ENCODE results near the gene SLC22A6.

SLC22A6 gene

DNA sequence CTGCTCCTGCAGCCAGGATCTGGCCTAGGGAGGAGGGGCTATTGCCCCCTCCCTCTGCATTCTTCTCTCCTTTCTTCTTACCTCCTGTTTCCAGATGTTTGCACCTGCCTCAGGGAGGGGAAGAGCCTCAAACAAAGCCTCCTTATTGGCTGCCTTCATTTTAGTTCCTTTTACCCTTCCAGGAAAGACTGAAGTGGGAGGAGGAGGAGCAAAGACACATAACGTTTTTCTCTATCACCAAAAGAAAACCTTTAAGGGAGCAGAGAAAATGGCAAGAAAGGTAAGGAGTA lies 50.3 kb downstream of the SLC22A6 start:
- in situ Hi-C loops (cut with MboI; ENCODE audit: low pct_unique_long_range_greater_than_20kb, low sequenced_read_pairs, unreplicated experiment), result no loop called here
- TF ChIP-seq, protein P1, sequence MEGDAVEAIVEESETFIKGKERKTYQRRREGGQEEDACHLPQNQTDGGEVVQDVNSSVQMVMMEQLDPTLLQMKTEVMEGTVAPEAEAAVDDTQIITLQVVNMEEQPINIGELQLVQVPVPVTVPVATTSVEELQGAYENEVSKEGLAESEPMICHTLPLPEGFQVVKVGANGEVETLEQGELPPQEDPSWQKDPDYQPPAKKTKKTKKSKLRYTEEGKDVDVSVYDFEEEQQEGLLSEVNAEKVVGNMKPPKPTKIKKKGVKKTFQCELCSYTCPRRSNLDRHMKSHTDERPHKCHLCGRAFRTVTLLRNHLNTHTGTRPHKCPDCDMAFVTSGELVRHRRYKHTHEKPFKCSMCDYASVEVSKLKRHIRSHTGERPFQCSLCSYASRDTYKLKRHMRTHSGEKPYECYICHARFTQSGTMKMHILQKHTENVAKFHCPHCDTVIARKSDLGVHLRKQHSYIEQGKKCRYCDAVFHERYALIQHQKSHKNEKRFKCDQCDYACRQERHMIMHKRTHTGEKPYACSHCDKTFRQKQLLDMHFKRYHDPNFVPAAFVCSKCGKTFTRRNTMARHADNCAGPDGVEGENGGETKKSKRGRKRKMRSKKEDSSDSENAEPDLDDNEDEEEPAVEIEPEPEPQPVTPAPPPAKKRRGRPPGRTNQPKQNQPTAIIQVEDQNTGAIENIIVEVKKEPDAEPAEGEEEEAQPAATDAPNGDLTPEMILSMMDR (IDR thresholded peaks at IDR 0.05; ENCODE audit: extremely low read depth, insufficient read depth, missing control alignments), result no peak
- no peak for DNase-seq (ENCODE audit: low spot score)

DNA sequence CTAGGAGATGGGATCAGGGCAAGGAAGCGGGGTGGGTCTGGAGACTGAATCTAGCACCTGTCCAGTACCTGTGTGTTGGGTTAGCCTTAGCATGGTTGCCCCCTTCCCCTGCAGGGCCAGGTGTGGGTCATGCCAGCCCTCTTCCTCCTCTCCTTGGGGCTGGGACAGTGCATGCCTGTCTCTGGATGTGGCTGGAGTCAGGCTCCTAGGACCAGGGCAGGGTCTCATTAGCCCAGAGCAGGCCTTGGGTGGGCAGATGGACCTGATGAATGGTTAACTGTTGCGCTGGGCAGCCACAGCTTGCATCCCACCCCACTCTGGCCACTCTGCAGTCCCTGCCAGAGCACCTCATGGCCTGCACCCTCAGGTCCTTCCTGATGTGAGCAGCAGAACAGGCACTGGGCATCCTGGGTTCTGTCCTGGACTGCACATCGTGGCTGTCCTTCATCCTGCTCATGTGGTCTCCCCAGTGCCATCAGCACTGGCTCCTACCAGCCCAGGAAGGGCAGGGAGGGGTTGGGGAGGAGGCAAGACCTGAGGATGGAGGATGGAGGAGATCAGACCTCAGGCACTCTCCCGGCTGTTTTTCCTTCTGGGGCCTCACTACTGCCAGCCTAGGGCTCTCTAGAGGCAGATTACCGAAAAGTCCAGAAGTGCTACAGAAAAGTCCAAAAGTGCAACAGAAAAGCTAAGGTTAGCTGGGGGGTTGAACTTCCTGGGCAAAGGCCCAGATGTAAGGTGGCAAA lies 50.8 kb downstream of the SLC22A6 start:
- DNase-seq (ENCODE audit: low spot score), result no peak
- in situ Hi-C loops (cut with MboI; ENCODE audit: low pct_unique_long_range_greater_than_20kb, low sequenced_read_pairs, unreplicated experiment), result no loop called here
- TF ChIP-seq, protein P1 (IDR thresholded peaks at IDR 0.05; ENCODE audit: extremely low read depth, insufficient read depth, missing control alignments), result no peak

DNA sequence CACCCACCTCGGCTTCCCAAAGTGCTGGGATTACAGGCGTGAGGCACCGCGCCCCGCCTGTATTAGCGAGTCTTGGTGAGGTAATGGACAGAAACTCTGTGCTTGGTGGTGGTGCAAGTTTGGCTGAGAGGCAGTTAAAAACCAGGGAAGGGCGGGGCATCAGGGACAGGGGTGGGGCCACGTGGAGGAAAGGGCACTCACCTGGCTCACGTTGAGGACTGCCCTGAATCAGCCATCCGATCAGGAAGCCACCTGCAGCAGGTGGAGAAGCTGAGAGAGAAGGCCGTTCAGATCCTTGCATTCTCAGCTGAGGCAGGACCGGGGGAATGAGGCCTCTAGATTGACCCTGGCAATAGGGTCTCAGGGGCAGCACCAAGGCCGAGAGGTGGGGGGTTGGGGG lies 51.5 kb downstream of the SLC22A6 start:
- TF ChIP-seq, protein P1 (IDR thresholded peaks at IDR 0.05; ENCODE audit: extremely low read depth, insufficient read depth, missing control alignments), result no peak
- no peak for DNase-seq (ENCODE audit: low spot score)
- in situ Hi-C loops (cut with MboI; ENCODE audit: low pct_unique_long_range_greater_than_20kb, low sequenced_read_pairs, unreplicated experiment), result no loop called here

DNA sequence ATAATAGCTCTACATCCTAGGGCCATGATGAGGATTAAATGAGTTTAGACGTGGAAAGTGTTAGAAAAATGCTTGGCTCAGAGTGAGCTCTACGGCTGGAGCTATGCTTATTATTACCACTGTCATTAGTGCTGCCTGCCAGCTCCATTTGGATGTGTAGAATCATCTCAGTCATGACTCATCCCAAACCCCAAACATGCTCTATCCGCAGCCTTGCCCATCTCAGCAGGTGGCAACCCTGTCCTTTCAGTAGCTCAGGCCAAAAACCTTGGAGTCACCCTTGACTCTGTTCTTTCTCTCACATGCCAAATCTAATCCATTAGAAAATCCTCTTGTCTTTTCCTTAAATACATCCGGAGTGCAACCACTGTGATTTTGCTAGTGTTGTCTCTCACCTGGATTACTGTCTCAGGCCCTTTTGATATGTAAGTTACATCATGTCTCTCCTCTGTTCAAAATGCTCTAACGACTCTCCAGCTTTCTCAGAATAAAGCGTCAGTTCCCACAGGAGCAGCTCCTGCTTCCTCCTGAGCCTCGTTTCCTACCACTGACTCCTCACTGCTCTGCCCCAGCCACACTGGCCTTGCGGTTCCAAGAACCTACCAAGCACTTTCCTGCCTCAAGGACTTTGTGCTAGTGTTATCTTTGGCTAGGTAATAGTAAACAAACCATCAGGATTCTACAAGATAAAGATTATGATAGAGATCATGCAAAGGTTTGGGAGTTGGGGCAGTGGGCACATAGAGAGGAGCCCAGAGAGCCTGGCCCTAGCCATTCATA lies 53.1 kb downstream of the SLC22A6 start:
- DNase-seq (ENCODE audit: low spot score), result no peak
- TF ChIP-seq, protein P1 (IDR thresholded peaks at IDR 0.05; ENCODE audit: extremely low read depth, insufficient read depth, missing control alignments), result no peak
- in situ Hi-C loops (cut with MboI; ENCODE audit: low pct_unique_long_range_greater_than_20kb, low sequenced_read_pairs, unreplicated experiment), result no loop called here

DNA sequence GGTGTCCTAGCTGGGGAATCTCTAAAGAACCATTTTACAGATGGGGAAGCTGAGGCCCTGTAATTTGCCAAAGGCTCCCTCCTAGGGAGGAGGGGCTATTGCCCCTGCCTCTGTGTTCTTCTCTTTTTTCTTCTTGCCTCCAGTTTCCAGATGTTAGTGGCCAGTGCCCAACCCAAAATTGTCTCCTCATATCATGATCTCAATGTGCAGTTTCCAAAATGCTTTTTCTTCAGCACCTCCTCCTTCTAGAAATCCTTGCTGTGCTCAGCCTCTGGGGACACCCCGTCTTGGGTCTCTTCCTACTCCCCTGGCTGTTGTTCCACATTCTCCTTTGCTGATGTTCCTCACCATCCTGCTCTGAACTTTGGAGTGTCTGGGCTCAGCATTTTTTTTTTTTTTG lies 54.1 kb downstream of the SLC22A6 start:
- DNase-seq (ENCODE audit: low spot score), result no peak
- in situ Hi-C loops (cut with MboI; ENCODE audit: low pct_unique_long_range_greater_than_20kb, low sequenced_read_pairs, unreplicated experiment), result no loop called here
- TF ChIP-seq, protein P1 (IDR thresholded peaks at IDR 0.05; ENCODE audit: extremely low read depth, insufficient read depth, missing control alignments), result no peak

DNA sequence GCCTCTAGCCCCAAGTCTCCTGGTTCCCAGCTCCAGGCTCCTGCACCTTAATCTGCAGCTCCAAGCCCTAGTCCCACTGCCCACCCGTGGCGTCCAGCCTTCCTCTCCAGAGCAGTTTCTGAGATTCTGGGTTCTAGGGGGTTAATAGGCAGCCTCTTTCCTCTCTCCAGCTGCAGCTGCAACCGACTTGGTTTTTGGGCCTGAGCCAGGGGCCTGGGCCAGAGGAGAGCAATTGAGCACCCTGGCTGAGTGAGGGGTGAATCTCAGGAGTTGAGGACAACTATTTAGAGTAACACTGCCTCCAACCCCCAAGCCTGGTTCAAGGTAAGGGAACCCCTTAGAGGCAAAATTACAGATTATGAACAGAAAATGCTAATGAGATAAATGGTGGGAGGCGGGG lies 54.6 kb downstream of the SLC22A6 start:
- TF ChIP-seq, protein P1 (IDR thresholded peaks at IDR 0.05; ENCODE audit: extremely low read depth, insufficient read depth, missing control alignments), result no peak
- no peak for DNase-seq (ENCODE audit: low spot score)
- in situ Hi-C loops (cut with MboI; ENCODE audit: low pct_unique_long_range_greater_than_20kb, low sequenced_read_pairs, unreplicated experiment), result no loop called here
